Endothelial cell (in vitro differentiated cells): Measurements from ENCODE around the gene KRTAP5-5. TPM values are rescaled to one million over a fixed set of nuclear protein-coding genes. Genes with fewer than 3 reads are reported as not detected.

Experiments used
- DNase-seq: peaks from one replicate; pipeline ENCODE4 v3.0.0; 2021; ENCODE audit warnings: low spot score
- H3K27ac Mint-ChIP-seq: one replicate; pipeline ENCODE4 v1.8.0; 2021; ENCODE audit warnings: mixed read lengths, inconsistent platforms; ENCODE audit not compliant: unreplicated experiment
- H3K27me3 Mint-ChIP-seq: one replicate; pipeline ENCODE4 v1.8.0; 2021; ENCODE audit warnings: mild to moderate bottlenecking, moderate library complexity, mixed read lengths, inconsistent platforms; ENCODE audit not compliant: unreplicated experiment
- H3K36me3 Mint-ChIP-seq: one replicate; pipeline ENCODE4 v1.8.0; 2021; ENCODE audit warnings: mild to moderate bottlenecking, low read depth, mixed read lengths, inconsistent platforms; ENCODE audit not compliant: unreplicated experiment
- H3K4me1 Mint-ChIP-seq: one replicate; pipeline ENCODE4 v1.8.0; 2021; ENCODE audit warnings: mild to moderate bottlenecking, mixed read lengths, inconsistent platforms; ENCODE audit not compliant: unreplicated experiment
- H3K4me3 Mint-ChIP-seq: one replicate; pipeline ENCODE4 v1.8.0; 2021; ENCODE audit warnings: mild to moderate bottlenecking, mixed read lengths, inconsistent platforms; ENCODE audit not compliant: unreplicated experiment
- H3K9me3 Mint-ChIP-seq: one replicate; pipeline ENCODE4 v1.8.0; 2021; ENCODE audit warnings: mixed read lengths, inconsistent platforms; ENCODE audit not compliant: unreplicated experiment
- total RNA-seq: library from RNA; stranded (reverse); fragmentation: NEBNext Ultra II Directional; extraction: Animal tissue kit (Norgen Biotek cat#: 25700); gene quantifications from one replicate; pipeline ENCODE4 v1.2.1, GENCODE V29; 2021; ENCODE audit not compliant: unreplicated experiment
- TF ChIP-seq, protein P1 (sequence below): fragments of 200-600 bp; sonication (generic); IDR thresholded peaks from one replicate; pipeline ENCODE4 v1.5.0; 2021; ENCODE audit warnings: antibody characterized with exemption; ENCODE audit not compliant: unreplicated experiment

The KRTAP5-5 gene
- total RNA-seq, 1 donor from 2014 or later = not detected

GRCh38 chr11:1631066-1631568 is 1.5 kb downstream of the KRTAP5-5 start:
- Mint-ChIP-seq H3K27ac (no peak overlapping the region), H3K36me3 (no peaks in the 10 kb centered on the region), H3K4me1 (peaks cover 10% of the 10 kb centered on the region), H3K4me3 (no peak overlapping the region), H3K27me3 (peaks cover 4% of the 10 kb centered on the region), H3K9me3 (no peaks in the 10 kb centered on the region)
- TF ChIP-seq, protein P1, sequence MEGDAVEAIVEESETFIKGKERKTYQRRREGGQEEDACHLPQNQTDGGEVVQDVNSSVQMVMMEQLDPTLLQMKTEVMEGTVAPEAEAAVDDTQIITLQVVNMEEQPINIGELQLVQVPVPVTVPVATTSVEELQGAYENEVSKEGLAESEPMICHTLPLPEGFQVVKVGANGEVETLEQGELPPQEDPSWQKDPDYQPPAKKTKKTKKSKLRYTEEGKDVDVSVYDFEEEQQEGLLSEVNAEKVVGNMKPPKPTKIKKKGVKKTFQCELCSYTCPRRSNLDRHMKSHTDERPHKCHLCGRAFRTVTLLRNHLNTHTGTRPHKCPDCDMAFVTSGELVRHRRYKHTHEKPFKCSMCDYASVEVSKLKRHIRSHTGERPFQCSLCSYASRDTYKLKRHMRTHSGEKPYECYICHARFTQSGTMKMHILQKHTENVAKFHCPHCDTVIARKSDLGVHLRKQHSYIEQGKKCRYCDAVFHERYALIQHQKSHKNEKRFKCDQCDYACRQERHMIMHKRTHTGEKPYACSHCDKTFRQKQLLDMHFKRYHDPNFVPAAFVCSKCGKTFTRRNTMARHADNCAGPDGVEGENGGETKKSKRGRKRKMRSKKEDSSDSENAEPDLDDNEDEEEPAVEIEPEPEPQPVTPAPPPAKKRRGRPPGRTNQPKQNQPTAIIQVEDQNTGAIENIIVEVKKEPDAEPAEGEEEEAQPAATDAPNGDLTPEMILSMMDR = no peak
- DNase-seq = no peak

DNA sequence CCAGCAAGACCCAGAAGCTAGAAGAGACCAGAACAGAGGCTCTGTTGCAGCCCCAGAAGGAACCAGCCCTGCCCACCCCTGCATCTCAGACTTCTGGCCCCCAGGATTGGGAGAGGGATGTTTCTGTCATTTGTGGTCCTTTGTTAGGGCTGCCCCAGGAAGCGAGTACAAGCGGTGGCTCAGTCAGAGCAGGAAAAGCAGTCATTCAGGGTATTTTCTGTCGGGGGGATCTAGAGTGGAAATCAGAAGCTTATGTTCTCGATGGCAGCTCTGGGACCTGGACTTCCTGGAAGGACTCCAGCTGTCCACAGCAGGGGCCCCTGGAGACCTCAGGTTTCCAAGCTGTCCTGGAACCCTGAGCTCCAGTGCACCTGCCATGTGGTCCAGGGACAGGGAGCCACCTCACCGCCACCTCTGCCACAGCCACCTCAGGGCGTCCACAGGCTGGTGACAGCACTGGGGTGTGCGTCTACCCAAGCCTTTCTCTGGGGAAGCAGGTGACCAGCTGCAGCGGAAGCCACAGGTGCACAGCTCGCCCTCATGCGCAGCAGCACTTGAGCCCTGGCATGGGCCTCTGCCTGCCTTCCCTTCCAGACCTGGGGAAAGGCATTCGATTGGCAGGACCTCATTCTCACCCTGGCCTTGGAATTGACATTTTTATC is 2.6 kb downstream of the KRTAP5-5 start:
- Mint-ChIP-seq H3K36me3 (no peaks in the 10 kb centered on the region), H3K27me3 (peaks cover 4% of the 10 kb centered on the region), H3K4me3 (no peak overlapping the region), H3K27ac (no peak overlapping the region), H3K9me3 (no peaks in the 10 kb centered on the region), H3K4me1 (peaks cover 10% of the 10 kb centered on the region)
- DNase-seq = no peak
- TF ChIP-seq, protein P1 = no peak

GRCh38 chr11:1633864-1634263 is 4.3 kb downstream of the KRTAP5-5 start:
- DNase-seq = no peak
- TF ChIP-seq, protein P1 = no peak
- Mint-ChIP-seq H3K36me3 (no peaks in the 10 kb centered on the region), H3K9me3 (no peaks in the 10 kb centered on the region), H3K27ac (no peak overlapping the region), H3K4me1 (peaks cover 9% of the 10 kb centered on the region), H3K4me3 (no peak overlapping the region), H3K27me3 (peaks cover 4% of the 10 kb centered on the region)

DNA sequence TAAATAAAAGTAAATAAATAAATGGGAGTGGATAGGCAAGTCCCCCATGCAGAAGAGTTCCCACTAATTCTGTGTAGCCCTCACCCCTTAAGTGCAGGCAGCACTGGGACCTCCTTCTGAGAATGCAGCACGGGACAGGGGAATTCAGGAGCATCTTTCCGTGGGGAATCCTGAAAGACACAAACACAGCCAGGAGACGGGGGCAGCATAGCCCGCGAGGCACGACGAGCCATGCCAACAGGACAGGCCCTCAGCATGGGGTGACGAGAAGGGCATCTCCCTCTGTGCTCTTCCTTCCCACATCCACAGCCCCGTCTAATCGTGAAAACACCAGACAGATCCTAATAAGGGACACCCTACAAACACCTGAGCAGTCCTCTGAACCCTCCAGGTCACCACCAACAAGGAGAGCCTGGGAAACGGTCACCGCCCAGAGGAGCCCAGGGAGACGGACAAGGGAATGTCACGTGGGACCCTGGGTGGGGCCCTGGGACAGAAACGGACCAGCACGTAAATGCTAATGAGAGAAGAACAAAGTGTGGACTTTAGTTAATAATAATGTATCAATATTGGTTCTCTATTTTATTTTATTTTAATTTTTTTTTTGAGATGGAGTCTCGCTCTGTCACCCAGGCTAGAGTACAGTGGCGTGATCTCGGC is 6.8 kb downstream of the KRTAP5-5 start:
- no peak overlapping the region for H3K27ac Mint-ChIP-seq
- H3K27me3 Mint-ChIP-seq = peaks cover 1% of the 10 kb centered on the region
- peaks cover 10% of the 10 kb centered on the region for H3K4me1 Mint-ChIP-seq
- DNase-seq = no peak
- no peaks in the 10 kb centered on the region for H3K9me3 Mint-ChIP-seq
- no peak overlapping the region for H3K4me3 Mint-ChIP-seq
- TF ChIP-seq, protein P1 = no peak
- H3K36me3 Mint-ChIP-seq = no peaks in the 10 kb centered on the region

GRCh38 chr11:1637628-1638027 is 8.1 kb downstream of the KRTAP5-5 start:
- H3K9me3 Mint-ChIP-seq = no peaks in the 10 kb centered on the region
- H3K4me3 Mint-ChIP-seq = no peak overlapping the region
- H3K4me1 Mint-ChIP-seq = peaks cover 4% of the 10 kb centered on the region
- no peaks in the 10 kb centered on the region for H3K36me3 Mint-ChIP-seq
- H3K27me3 Mint-ChIP-seq = peaks cover 1% of the 10 kb centered on the region
- no peak overlapping the region for H3K27ac Mint-ChIP-seq
- no peak for DNase-seq
- TF ChIP-seq, protein P1 = no peak
